Heart left ventricle (tissue), 16 donors: Measurements from ENCODE around the gene DLGAP4. TPM values are rescaled to one million over a fixed set of nuclear protein-coding genes. Genes with fewer than 3 reads are reported as not detected.

ENCODE experiments used
- ATAC-seq, 4 donors: fragments of 200-7000 bp; cut with Tn5 transposase; one replicate each; pipeline ENCODE4 v1.9.1; 2020 to 2022; ENCODE audit warnings: moderate library complexity in 4 of 4, mild to moderate bottlenecking in 3 of 4, moderate number of reproducible peaks in 1 of 4
- DNase-seq, 5 donors: peaks; one replicate each; pipeline ENCODE4 v3.0.0-alpha.2; 2020
- H3K27ac ChIP-seq, 12 donors: fragments of 200-600 bp; sonication (generic) in 4 of 12; one replicate each; pipeline versions ENCODE4 v1.5.0 to v1.8.0; 2016 to 2022; ENCODE audit warnings: mild to moderate bottlenecking in 2 of 12
- H3K27me3 ChIP-seq, 9 donors: fragments of 200-600 bp; sonication (generic) in 2 of 9; one replicate each; pipeline versions ENCODE4 v1.5.1 to v1.8.0; 2016 to 2022; ENCODE audit warnings: mild to moderate bottlenecking in 3 of 9
- H3K36me3 ChIP-seq, 9 donors: fragments of 200-600 bp; sonication (generic) in 2 of 9; one replicate each; pipeline versions ENCODE4 v1.5.0 to v1.8.0; 2018 to 2022; ENCODE audit warnings: mild to moderate bottlenecking in 2 of 9
- H3K4me1 ChIP-seq, 12 donors: fragments of 200-600 bp; sonication (generic) in 4 of 12; one replicate each; pipeline versions ENCODE4 v1.5.0 to v1.8.0; 2016 to 2022; ENCODE audit warnings: mild to moderate bottlenecking in 3 of 12
- H3K4me3 ChIP-seq, 12 donors: fragments of 200-600 bp; sonication (generic) in 4 of 12; one replicate each; pipeline versions ENCODE4 v1.5.0 to v1.8.0; 2017 to 2022; ENCODE audit warnings: mild to moderate bottlenecking in 9 of 12, moderate library complexity in 4 of 12
- H3K9me3 ChIP-seq, 12 donors: fragments of 200-600 bp; sonication (generic) in 4 of 12; one replicate each; pipeline versions ENCODE4 v1.5.0 to v1.8.0; 2016 to 2022; ENCODE audit warnings: mild to moderate bottlenecking in 1 of 12
- CTCF ChIP-seq, 12 donors: fragments of 200-600 bp; sonication (generic) in 4 of 12; IDR thresholded peaks; one replicate each; pipeline versions ENCODE4 v1.5.0 to v1.8.0; 2018 to 2022; ENCODE audit warnings: antibody characterized with exemption in 12 of 12, mild to moderate bottlenecking in 5 of 12
- POLR2A ChIP-seq, 2 donors: fragments of 450-650 bp; IDR thresholded peaks; one replicate each; pipeline ENCODE4 v1.6.1; 2017; ENCODE audit warnings: antibody characterized with exemption in 2 of 2, mild to moderate bottlenecking in 2 of 2, moderate library complexity in 2 of 2
- WGBS, 4 donors: extraction: QIAGEN DNeasy Blood & Tissue Kit in 2 of 4; methylation state at CpG; one replicate each; pipeline versions ENCODE4 v1.1.5 to v1.1.7; 2013 to 2018; 5-methylcytosine and 5-hydroxymethylcytosine counted together
- intact Hi-C, 10 donors: fragments of 100-400 bp; cut with DNase I; formaldehyde crosslinking; loops; one replicate each; pipeline versions ENCODE4 v1.11.1 to v1.14.2; 2022
- polyA plus RNA-seq, 2 donors: library from polyadenylated mRNA; stranded (reverse); fragments of 200-250 nt; gene quantifications; one replicate each; pipeline ENCODE4 v1.2.3, GENCODE V29; 2013
- total RNA-seq, 9 donors: library from RNA; depleted of rRNA in 2 of 9; stranded (reverse); fragments of >200 nt in 2 of 9; fragmentation: NEBNext Ultra II Directional in 3 of 9; extraction: Animal tissue kit (Norgen Biotek cat#: 25700) in 3 of 9; gene quantifications; one replicate each; pipeline versions ENCODE4 v1.1.0 to v1.2.4, GENCODE V29; 2016 to 2023
- donor health status: ischemic (EF 13 %, LVEDD 7.1; RV severe dilation, severe dysfunction).
- donor health status: healthy with polysubstance abuse.
- donor health status: DM: no; HTN: yes; CAD: no.
- donor health status: DM: no; HTN: no; CAD: no.
- donor health status: ischemic (EF 25% LVEDD 6.9; RV normal size, moderate dysfunction).
- donor health status: ischemic (EF 25% LVEDD 5.7; RV mildly dilated, moderate dysfunction).
- donor health status: healthy.
- donor health status: DM: yes; HTN: yes; CAD: no.
- donor health status: ischemic (EF 35%, LVEDD 5.7; RV mildly dilated, moderate dysfunction).
- donor health status: nonischemic (EF 11% LVEDD 7.7; RV severe dilation, severe dysfunction).
- donor health status: DM: yes; HTN: yes; CAD: no.
- donor health status: PGD.
- donor health status: ischemic (EF 29% LVEDD 5.4; RV normal size, mild dysfunction).
- donor health status: nonischemic (EF 23%, LVEDD 6.1; RV moderate dilation, normal function).

Gene DLGAP4
- total and polyA plus RNA-seq, 11 donors: 25.6 to 76.7 (median 55.1) TPM

GRCh38 chr20:36384022-36384619 lies 78.0 kb downstream of the DLGAP4 start:
- WGBS, 4 donors: 0 to 2% (median 1%) methylated on average over 6 of the region's 6 CpGs
- DNase-seq (no peak), ATAC-seq (peak in 1 of 4 donors; percentile 58)
- intact Hi-C loops: loop anchor here in 1 of 10 donors (10.0 kb wide), 1 partner anchor 59 kb away; no protein-coding TSS in a partner anchor
- TF ChIP-seq POLR2A (IDR thresholded peaks at IDR 0.05) (no peak), CTCF (IDR thresholded peaks at IDR 0.05) (peak in 1 of 12 donors; percentile 13)
- Histone ChIP-seq H3K4me3 (no peak overlapping the region), H3K9me3 (peaks cover 0 to 11% (median 0%) of the 10 kb centered on the region in 12 donors), H3K27ac (no peak overlapping the region), H3K27me3 (peaks cover 0 to 3% (median 0%) of the 10 kb centered on the region in 9 donors), H3K4me1 (no peaks in the 10 kb centered on the region), H3K36me3 (no peaks in the 10 kb centered on the region)

- Histone ChIP-seq H3K9me3 (peaks cover 0 to 10% (median 0%) of the 10 kb centered on the region in 12 donors), H3K4me1 (no peaks in the 10 kb centered on the region), H3K4me3 (no peak overlapping the region), H3K36me3 (no peaks in the 10 kb centered on the region), H3K27me3 (peaks cover 0 to 6% (median 0%) of the 10 kb centered on the region in 9 donors), H3K27ac (no peak overlapping the region)
- ATAC-seq (no peak), DNase-seq (no peak)
- TF ChIP-seq CTCF (IDR thresholded peaks at IDR 0.05): no peak
- no peak for TF ChIP-seq POLR2A (IDR thresholded peaks at IDR 0.05)
- intact Hi-C loops: loop anchor here in 1 of 10 donors (10.0 kb wide), 1 partner anchor 61 kb away; no protein-coding TSS in a partner anchor
- 64 to 72% (median 69%) methylated on average over 2 to 3 of the region's 3 CpGs for WGBS, 4 donors
Measured at GRCh38 chr20:36385503-36385902, 79.4 kb downstream of the DLGAP4 start.

GRCh38 chr20:36386236-36386635 lies 80.1 kb downstream of the DLGAP4 start:
- DNase-seq: no peak
- intact Hi-C loops: loop anchor here in 1 of 10 donors (10.0 kb wide), 1 partner anchor 61 kb away; no protein-coding TSS in a partner anchor
- Histone ChIP-seq H3K27ac (no peak overlapping the region), H3K4me1 (no peaks in the 10 kb centered on the region), H3K4me3 (no peak overlapping the region), H3K36me3 (no peaks in the 10 kb centered on the region), H3K27me3 (peaks cover 0 to 9% (median 0%) of the 10 kb centered on the region in 9 donors), H3K9me3 (peaks cover 0 to 2% (median 0%) of the 10 kb centered on the region in 12 donors)
- TF ChIP-seq CTCF (IDR thresholded peaks at IDR 0.05) (no peak), POLR2A (IDR thresholded peaks at IDR 0.05) (no peak)
- no peak for ATAC-seq

GRCh38 chr20:36390269-36390668 lies 84.1 kb downstream of the DLGAP4 start:
- no peaks in the 10 kb centered on the region for H3K36me3 ChIP-seq
- H3K4me3 ChIP-seq: no peak overlapping the region
- peaks cover 0 to 12% (median 4%) of the 10 kb centered on the region in 9 donors for H3K27me3 ChIP-seq
- H3K27ac ChIP-seq: no peak overlapping the region
- no peaks in the 10 kb centered on the region for H3K9me3 ChIP-seq
- no peaks in the 10 kb centered on the region for H3K4me1 ChIP-seq
- TF ChIP-seq POLR2A (IDR thresholded peaks at IDR 0.05): no peak
- TF ChIP-seq CTCF (IDR thresholded peaks at IDR 0.05): no peak
- WGBS, 4 donors: 71 to 85% (median 82%) methylated on average over 2 of the region's 2 CpGs
- ATAC-seq: no peak
- no peak for DNase-seq
- intact Hi-C loops: loop anchor here in 1 of 10 donors (10.0 kb wide), 1 partner anchor 55 kb away; no protein-coding TSS in a partner anchor
